Activated CD8-positive, alpha-beta T cell treated with anti-CD3 and anti-CD28 coated beads, Interleukin-2, amount 10 ng/mL, durations not matched to agents 7 days and 5 days (primary cell): ENCODE data around the gene RAB11FIP3. TPM values are rescaled to one million over a fixed set of nuclear protein-coding genes. Genes with fewer than 3 reads are reported as not detected.

Experiments
- ATAC-seq: fragments of 150-1000 bp; cut with Tn5 transposase; one replicate; pipeline ENCODE4 v1.10.0; 2021; ENCODE audit warnings: moderate library complexity
- CTCF ChIA-PET: fragments of 350-600 bp; sonication (Branson Sonifier 250); formaldehyde crosslinking; loops from one replicate; lab custom pipeline; 2021; ENCODE audit warnings: antibody characterized with exemption; lab: Charles Lee
- POLR2A ChIA-PET: fragments of 350-600 bp; sonication (Branson Sonifier 250); formaldehyde crosslinking; loops from one replicate; lab custom pipeline; 2021; ENCODE audit warnings: antibody characterized with exemption; lab: Charles Lee
- DNase-seq: peaks from one replicate; pipeline ENCODE4 v3.0.0-alpha.2; 2020
- H3K27ac Mint-ChIP-seq: one replicate; pipeline ENCODE4 v1.8.0; 2021; ENCODE audit warnings: mild to moderate bottlenecking, mixed read lengths
- H3K27me3 Mint-ChIP-seq: one replicate; pipeline ENCODE4 v1.8.0; 2021; ENCODE audit warnings: low read depth, mixed read lengths
- H3K36me3 Mint-ChIP-seq: one replicate; pipeline ENCODE4 v1.8.0; 2021; ENCODE audit warnings: low read depth, mixed read lengths
- H3K4me1 Mint-ChIP-seq: one replicate; pipeline ENCODE4 v1.8.0; 2021; ENCODE audit warnings: low read depth, mixed read lengths
- H3K4me3 Mint-ChIP-seq: one replicate; pipeline ENCODE4 v1.8.0; 2021; ENCODE audit warnings: mild to moderate bottlenecking, mixed read lengths
- H3K9me3 Mint-ChIP-seq: one replicate; pipeline ENCODE4 v1.8.0; 2022; ENCODE audit warnings: mixed read lengths; ENCODE audit not compliant: insufficient read depth
- total RNA-seq, 2 experiments: library from RNA; stranded (reverse); gene quantifications; one replicate each; pipeline ENCODE4 v1.2.3, GENCODE V29; 2021

The RAB11FIP3 gene
- total RNA-seq, 2 experiments from 2014 or later, result 20.7 to 23.4 TPM

DNA sequence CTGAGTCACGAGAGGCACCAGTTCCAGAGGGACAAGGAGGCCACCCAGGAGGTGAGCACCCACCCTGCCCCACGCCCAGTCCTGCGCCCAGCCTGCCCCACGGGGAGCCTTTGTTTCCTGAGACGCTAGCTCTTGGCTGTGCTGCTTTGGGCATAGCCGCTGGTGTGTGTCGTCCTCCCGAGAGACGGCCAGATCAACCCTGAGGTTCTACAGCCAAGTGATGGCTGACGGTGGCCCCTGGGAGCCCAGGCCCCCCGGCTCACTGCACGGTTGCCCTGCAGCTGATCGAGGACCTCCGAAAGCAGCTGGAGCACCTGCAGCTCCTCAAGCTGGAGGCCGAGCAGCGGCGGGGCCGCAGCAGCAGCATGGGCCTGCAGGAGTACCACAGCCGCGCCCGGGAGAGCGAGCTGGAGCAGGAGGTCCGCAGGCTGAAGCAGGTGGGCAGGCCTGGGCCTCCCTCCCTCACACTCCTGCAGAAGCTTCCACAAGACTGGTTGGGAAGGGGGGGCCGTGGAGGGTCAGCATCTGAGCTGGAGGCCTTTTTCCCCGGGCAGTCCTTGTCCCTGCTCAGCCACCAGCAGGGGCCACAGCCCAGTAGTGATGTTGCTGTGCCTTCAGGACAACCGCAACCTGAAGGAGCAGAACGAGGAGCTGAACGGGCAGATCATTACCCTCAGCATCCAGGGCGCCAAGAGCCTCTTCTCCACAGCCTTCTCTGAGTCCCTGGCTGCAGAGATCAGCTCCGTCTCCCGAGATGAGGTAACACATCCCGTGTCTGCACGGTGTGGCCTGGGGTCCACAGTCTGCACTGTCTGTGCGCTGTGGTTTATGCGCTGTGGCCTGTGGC lies 94.6 kb downstream of the RAB11FIP3 start:
- Mint-ChIP-seq H3K4me1 (peaks cover 2% of the 10 kb centered on the region), H3K27ac (no peak overlapping the region), H3K4me3 (no peak overlapping the region), H3K9me3 (no peaks in the 10 kb centered on the region), H3K36me3 (no peaks in the 10 kb centered on the region), H3K27me3 (no peaks in the 10 kb centered on the region)
- POLR2A ChIA-PET, result interaction anchor here (0.5 to 1.1 kb wide), 2 partner anchors 7 to 10 kb away, joined by 3 read pairs; partner anchors contain the start of gene CAPN15
- ATAC-seq (no peak), DNase-seq (no peak)
- CTCF ChIA-PET, result interaction anchor here (1.6 kb wide), 1 partner anchor 7 kb away, joined by 4 read pairs; the partner anchor contains the start of gene CAPN15

DNA sequence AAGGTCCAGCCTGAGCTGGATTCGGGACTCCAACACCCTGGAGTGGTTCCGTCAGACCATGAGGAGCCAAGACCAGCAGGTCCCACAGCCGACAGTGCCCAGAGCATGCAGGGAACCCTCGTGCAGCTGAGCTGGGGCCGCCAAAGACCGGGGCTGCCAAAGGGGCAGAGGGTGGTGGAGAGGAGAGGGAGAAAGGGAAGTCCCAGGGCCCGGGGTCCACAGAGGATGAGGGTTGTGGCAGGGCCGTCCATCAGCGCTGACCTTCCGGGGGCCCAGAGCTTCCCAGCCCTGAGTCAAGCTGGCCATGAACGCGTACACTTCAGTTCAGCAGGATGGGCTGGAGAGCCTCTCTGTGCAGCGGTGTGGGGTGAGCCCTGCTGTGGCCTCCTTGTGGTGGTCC lies 95.4 kb downstream of the RAB11FIP3 start:
- ChIA-PET CTCF (no interaction called here), POLR2A (interaction anchor here (0.6 kb wide), 1 partner anchor 112 kb away, joined by 3 read pairs; no protein-coding TSS in a partner anchor)
- H3K4me3 Mint-ChIP-seq, result no peak overlapping the region
- DNase-seq, result no peak
- H3K27ac Mint-ChIP-seq, result no peak overlapping the region
- no peaks in the 10 kb centered on the region for H3K9me3 Mint-ChIP-seq
- H3K36me3 Mint-ChIP-seq, result peaks cover 3% of the 10 kb centered on the region
- ATAC-seq, result no peak
- H3K4me1 Mint-ChIP-seq, result peaks cover 8% of the 10 kb centered on the region
- no peaks in the 10 kb centered on the region for H3K27me3 Mint-ChIP-seq

DNA sequence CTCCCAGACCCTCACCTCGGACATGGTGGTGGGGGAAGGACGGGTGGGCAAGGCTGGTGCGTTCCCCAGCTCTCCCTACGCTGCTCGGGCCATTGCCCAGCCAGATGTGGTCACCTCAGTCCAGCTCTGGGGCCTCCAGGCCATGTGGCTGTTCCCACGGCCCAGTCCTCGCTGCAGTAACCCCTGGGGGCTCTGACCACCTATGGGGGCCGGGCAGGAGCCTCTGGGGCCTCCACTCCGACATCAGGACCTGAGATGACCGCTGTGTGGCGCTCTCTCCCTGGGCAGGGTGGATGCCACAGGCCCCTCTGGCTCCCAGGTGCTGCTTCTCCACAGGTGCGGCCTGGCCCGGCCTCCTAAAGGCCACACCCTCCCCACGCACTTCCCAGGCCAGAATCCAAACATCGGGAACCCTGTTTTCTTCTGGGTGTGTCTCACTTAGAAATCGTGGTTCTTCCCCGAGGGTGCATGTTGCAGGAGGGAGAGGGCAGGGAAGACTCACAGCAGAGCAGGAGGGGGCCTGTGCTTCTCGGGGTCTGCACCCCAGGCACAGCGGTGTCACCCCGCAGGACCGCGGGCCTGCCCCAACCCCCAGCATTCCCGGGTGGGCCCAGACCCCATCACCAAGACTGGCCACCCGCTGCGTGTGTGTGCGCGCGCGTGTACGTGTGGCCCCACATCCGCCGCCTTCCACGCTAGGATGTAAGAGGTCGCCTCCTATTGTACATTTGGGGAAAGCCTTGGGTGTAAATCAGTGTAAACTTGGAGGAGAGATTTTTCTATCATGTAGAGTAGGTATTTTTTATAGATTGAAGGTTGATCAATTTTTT lies 96.1 kb downstream of the RAB11FIP3 start:
- no peaks in the 10 kb centered on the region for H3K27me3 Mint-ChIP-seq
- ATAC-seq (no peak), DNase-seq (no peak)
- H3K9me3 Mint-ChIP-seq, result no peaks in the 10 kb centered on the region
- peaks cover 3% of the 10 kb centered on the region for H3K36me3 Mint-ChIP-seq
- POLR2A ChIA-PET, result interaction anchor here (0.6 kb wide), 1 partner anchor 111 kb away, joined by 3 read pairs; no protein-coding TSS in a partner anchor
- peaks cover 16% of the 10 kb centered on the region for H3K4me1 Mint-ChIP-seq
- H3K4me3 Mint-ChIP-seq, result no peak overlapping the region
- H3K27ac Mint-ChIP-seq, result no peak overlapping the region
- CTCF ChIA-PET, result no interaction called here

DNA sequence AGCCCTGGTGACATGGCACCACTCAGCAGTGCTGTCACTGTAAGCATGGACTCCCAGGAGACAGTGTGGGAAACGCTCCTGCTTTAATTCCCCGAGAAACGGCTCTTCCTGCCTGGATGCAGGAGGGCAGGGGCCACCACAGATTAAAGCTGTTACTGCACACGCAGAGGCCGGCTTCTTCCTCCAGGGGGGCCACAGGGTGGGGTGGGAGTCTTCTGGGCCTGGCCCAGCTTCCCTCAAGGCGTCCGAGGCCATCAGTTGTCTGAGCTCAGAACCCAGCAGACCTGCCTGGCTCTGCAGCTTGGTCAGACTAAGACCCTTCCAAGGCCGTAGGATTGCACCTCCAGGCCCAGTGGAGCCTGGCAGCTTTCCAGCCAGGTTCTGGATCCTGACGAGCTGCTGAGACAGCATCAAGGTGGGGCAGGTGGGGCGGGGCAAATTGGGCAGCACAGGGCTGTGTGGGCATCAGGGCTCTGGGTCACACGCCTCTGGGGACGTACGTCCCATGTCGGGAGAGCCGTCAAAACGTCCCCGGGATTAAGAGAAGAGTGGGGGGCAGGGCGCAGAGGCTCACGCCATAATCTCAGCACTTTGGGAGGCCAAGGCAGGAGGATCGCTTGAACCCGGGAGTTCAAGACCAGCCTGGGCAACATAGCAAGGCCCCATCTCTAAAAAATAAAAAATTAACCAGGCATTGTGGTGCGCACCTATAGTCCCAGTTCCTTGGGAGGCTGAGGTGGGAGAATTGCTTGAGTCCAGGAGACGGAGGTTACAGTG lies 97.1 kb downstream of the RAB11FIP3 start:
- H3K4me3 Mint-ChIP-seq, result no peak overlapping the region
- ChIA-PET CTCF (no interaction called here), POLR2A (no interaction called here)
- ATAC-seq (no peak), DNase-seq (no peak)
- peaks cover 3% of the 10 kb centered on the region for H3K36me3 Mint-ChIP-seq
- H3K4me1 Mint-ChIP-seq, result peaks cover 17% of the 10 kb centered on the region
- H3K27me3 Mint-ChIP-seq, result no peaks in the 10 kb centered on the region
- no peak overlapping the region for H3K27ac Mint-ChIP-seq
- H3K9me3 Mint-ChIP-seq, result no peaks in the 10 kb centered on the region

DNA sequence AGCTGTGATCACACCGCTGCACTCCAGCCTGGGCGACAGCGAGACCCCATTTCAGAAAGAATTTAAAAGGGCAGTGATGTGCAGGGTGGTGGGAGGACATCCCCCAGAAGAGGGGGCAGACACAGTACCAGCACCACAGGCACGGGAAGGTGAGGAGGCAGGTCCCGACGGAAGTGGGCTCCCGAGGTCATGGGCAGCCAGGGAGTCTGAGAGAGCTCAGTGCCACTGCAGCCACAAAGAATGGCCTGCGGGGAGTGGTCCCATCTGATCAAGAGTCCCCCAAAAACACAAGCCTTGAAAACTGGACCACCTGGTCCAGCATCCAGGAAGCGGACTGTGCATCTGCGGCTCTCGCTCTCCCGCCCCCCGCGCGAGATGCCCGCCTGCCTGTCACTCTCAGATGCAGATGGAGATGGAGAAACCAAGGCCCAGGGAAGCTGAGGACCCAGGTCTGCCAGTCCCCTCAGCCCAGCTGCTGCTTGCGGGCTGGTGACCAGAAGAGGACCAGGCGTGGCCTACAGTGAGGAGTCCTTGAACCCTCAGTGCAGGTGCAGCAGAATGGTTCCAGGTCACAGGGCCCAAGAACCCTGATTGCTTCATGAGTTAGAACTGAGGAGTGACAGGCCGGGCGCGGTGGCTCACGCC lies 97.8 kb downstream of the RAB11FIP3 start:
- H3K4me3 Mint-ChIP-seq, result no peak overlapping the region

DNA sequence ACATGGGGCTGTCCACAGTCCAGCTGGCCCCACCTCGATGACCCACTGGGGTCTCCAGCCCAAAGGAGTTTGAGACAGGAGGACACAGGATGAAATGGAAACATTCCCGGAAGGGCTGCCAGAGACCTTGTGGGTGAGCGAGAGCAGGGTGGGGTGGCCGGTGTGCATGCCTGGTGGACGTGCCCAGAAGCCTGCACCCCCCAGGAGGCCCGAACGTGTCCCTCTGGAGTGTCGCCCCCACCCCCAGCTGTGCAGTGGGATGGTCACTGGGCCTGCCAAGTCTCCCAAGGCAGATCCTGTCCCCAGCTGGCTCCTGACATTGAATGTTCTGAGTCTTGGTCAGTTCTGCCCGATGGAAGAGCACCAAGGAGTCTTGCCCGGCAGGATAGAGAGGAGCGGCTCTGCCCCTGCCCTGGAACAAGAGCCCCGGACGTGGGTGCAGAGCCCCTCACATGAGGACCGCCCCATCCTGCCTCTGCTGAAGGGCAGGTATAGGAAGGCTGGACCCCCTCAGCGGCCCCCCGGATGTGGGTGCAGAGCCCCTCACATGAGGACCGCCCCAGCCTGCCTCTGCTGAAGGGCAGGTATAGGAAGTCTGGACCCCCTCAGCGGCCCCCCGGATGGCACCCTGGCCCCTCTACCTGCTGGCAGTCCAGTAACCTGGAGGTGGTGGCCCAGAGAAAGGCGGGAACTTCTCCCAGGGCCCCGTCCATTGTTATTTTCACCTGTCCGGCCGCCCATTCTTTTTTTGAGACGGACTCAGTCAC lies 99.0 kb downstream of the RAB11FIP3 start:
- Mint-ChIP-seq H3K27me3 (no peaks in the 10 kb centered on the region), H3K9me3 (no peaks in the 10 kb centered on the region), H3K4me3 (no peak overlapping the region), H3K36me3 (peaks cover 7% of the 10 kb centered on the region), H3K27ac (no peak overlapping the region), H3K4me1 (peaks cover 24% of the 10 kb centered on the region)
- DNase-seq (no peak), ATAC-seq (no peak)
- ChIA-PET CTCF (no interaction called here), POLR2A (no interaction called here)

More for the DNA sequence above, 97.8 kb downstream of the RAB11FIP3 start:
- ATAC-seq, result no peak
- H3K4me1 Mint-ChIP-seq, result peaks cover 17% of the 10 kb centered on the region
- H3K27ac Mint-ChIP-seq, result no peak overlapping the region
- ChIA-PET CTCF (no interaction called here), POLR2A (no interaction called here)
- peaks cover 3% of the 10 kb centered on the region for H3K36me3 Mint-ChIP-seq
- H3K9me3 Mint-ChIP-seq, result no peaks in the 10 kb centered on the region
- DNase-seq, result no peak
- no peaks in the 10 kb centered on the region for H3K27me3 Mint-ChIP-seq

DNA sequence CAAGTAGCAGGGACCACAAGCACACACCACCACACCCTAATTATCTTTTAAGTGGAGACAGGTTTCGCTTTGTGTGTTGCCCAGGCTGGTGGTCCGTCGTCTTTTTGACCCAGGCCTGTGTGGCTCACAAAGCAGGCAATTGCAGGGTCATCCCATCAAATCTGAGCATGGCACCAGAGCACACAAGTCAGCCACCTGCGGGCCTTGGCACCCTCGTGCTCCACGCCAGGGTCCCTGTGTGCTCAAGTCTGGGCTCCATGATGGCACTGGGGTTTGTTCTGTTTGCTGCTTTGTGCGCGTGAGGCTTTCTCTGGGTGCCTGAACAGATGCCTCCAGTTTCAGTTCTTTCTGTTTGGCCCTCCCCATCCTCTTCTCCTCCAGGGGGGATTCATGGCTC lies 99.7 kb downstream of the RAB11FIP3 start:
- Mint-ChIP-seq H3K4me1 (peaks cover 31% of the 10 kb centered on the region), H3K27ac (peak overlapping the region; percentile 90), H3K9me3 (no peaks in the 10 kb centered on the region), H3K36me3 (peaks cover 11% of the 10 kb centered on the region), H3K4me3 (peak overlapping the region; percentile 81), H3K27me3 (no peaks in the 10 kb centered on the region)
- CTCF ChIA-PET, result no interaction called here
- POLR2A ChIA-PET, result no interaction called here
- DNase-seq (no peak), ATAC-seq (no peak)

DNA sequence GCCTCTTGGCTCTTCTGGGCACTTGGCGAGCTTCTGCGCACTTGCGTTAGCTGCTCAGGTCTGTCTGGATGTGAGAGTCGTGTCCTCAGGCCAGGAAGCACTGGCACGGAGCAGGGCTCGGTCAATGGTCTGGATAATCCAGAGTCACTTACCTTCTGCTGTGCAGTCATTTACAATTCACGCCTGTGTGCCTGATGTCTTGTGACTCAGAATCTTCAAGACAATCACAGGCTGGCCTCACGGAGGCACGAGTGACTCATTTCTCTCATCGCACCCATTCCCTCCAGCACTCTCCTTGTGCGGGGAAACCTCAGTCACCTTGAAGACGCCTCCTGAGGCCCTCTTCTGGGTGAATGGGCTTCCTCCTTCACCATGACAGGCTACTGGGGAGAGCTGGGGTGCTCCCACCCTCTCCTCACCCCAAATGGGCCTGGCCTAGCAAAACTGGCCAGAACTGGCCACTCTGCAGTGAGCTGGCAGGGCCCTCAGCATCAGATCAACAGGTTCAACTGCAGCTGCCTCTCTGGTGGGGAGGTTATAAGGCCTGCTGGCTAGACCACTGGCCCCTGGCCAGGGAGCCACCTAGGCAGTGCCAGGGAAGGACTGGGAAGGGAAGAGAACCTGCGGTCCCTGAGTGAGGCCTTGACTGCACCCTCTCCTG lies 100.2 kb downstream of the RAB11FIP3 start:
- DNase-seq (peak; percentile 77), ATAC-seq (peak; percentile 25)
- H3K4me1 Mint-ChIP-seq, result peaks cover 34% of the 10 kb centered on the region
- peak overlapping the region; percentile 81 for H3K4me3 Mint-ChIP-seq
- ChIA-PET CTCF (no interaction called here), POLR2A (interaction anchor here (0.6 kb wide), 1 partner anchor 143 kb away, joined by 4 read pairs; the partner anchor contains the start of gene RHOT2)
- peaks cover 13% of the 10 kb centered on the region for H3K36me3 Mint-ChIP-seq
- H3K9me3 Mint-ChIP-seq, result no peaks in the 10 kb centered on the region
- no peaks in the 10 kb centered on the region for H3K27me3 Mint-ChIP-seq
- peak overlapping the region; percentile 90 for H3K27ac Mint-ChIP-seq

DNA sequence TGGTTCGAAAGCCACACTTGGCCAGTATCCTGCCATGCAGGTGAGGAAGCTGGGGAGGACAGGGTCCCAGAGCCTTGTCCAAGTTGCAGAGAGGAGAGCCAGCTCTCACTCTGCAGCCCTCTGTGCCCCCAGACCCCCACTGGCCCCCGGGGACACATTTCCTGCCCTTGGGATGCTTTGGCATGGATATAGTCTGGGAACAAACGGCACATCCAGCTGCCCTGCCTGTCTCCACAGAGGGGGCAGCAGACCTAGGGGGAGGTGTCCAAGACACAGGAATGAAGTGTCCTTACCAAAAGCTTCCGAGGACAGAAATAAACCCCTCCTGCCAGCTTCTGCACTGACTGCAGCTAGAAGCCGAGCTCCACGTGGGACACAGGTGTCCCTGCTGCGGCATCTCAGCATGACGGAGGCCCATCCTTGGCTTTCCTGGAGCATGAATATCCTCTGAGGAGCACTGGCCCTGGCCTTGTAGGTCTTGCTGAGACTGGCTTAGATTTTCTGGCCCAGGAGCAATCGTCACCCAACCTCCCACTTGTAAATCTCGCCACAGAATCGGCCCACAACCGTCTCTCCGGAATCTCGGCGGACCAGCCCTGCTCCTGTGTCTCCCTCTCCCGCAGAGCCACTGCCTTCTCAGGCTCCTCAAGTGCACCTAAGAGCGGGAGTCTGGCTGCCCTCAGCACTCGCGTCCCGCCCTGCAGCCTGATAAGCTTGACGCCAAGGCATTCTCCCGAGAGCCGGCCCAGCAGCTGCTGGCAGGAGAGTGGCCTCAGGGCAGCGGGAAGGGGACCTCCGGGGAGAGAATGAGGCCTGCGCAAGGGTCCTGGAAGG lies 100.9 kb downstream of the RAB11FIP3 start:
- H3K4me1 Mint-ChIP-seq, result peaks cover 34% of the 10 kb centered on the region
- peak; percentile 4 for ATAC-seq
- peak; percentile 42 for DNase-seq
- peak overlapping the region; percentile 90 for H3K27ac Mint-ChIP-seq
- CTCF ChIA-PET, result no interaction called here
- peaks cover 13% of the 10 kb centered on the region for H3K36me3 Mint-ChIP-seq
- H3K9me3 Mint-ChIP-seq, result no peaks in the 10 kb centered on the region
- POLR2A ChIA-PET, result interaction anchor here (0.6 to 1.3 kb wide), 5 partner anchors 11 to 142 kb away, joined by 3 to 4 read pairs (median 3); partner anchors contain the start of genes METTL26, NHLRC4 and RHOT2
- no peaks in the 10 kb centered on the region for H3K27me3 Mint-ChIP-seq
- peak overlapping the region; percentile 81 for H3K4me3 Mint-ChIP-seq
